Placental pericyte (primary cell): ENCODE measurements around the gene ATG5. TPM values are rescaled to one million over a fixed set of nuclear protein-coding genes. Genes with fewer than 3 reads are reported as not detected.

Experiments used
- small RNA-seq: library from RNA; depleted of rRNA; stranded (forward); fragments of <200 nt; gene quantifications from one replicate; pipeline ENCODE3, GENCODE V24; 2012; ENCODE audit warnings: low replicate concordance
- total RNA-seq: library from RNA; depleted of rRNA; stranded (reverse); fragments of >200 nt; gene quantifications from 2 replicates; pipeline ENCODE4 v1.2.3, GENCODE V29; 2012

The ATG5 gene
- total RNA-seq = 42.9 and 50.4 TPM in 2 replicates

GRCh38 chr6:106325336-106326178 lies at the start of gene ATG5:
TSS of gene ATG5 (minus strand) at chr6:106325760. CDS start at chr6:106316208, 9,552 bp downstream.

GRCh38 chr6:106360410-106360988 lies 34.9 kb upstream of the ATG5 start, which contains the start of gene CRYBG1:
TSS of gene CRYBG1 (plus strand) at chr6:106360717. CDS start at chr6:106360909, 192 bp downstream.

Small RNAs within 50 kb of the gene (small RNA-seq; reads per million reads assigned to genes)
- gene RF00015 (not detected), gene RN7SL47P (not detected), gene RNU6-344P (not detected)

Other genes starting within 250 kb of the ATG5 start
- 3.9 and 37.2 TPM in 2 replicates for gene PRDM1, start 239.4 kb downstream of the ATG5 start, total RNA-seq
- gene CRYBG1, start 35.0 kb upstream of the ATG5 start, total RNA-seq = 3.1 and 15.7 TPM in 2 replicates